GM19372 (cell line): ENCODE results near the gene XPR1.
"Not testable (repeated sequence)": the region's sequence is repeated elsewhere in the genome, so short reads cannot be mapped to it uniquely, and the experiment has no call there.

ENCODE experiments used
- ATAC-seq: cut with Tn5 transposase; IDR thresholded peaks from one replicate; pipeline ENCODE4 v1.9.1; 2021; ENCODE audit warnings: mild to moderate bottlenecking, low read depth, moderate library complexity; ENCODE audit not compliant: unreplicated experiment

The XPR1 gene

GRCh38 chr1:180777072-180777689, 145.4 kb downstream of the XPR1 start:
- no peak for ATAC-seq

- ATAC-seq = no peak
Measured at GRCh38 chr1:180778782-180779398, 147.1 kb downstream of the XPR1 start.

- no peak for ATAC-seq
Measured at GRCh38 chr1:180779584-180779983, 147.8 kb downstream of the XPR1 start.

GRCh38 chr1:180781718-180782117, 149.9 kb downstream of the XPR1 start:
- ATAC-seq = no peak

- no peak for ATAC-seq
Measured at GRCh38 chr1:180785291-180785690, 153.5 kb downstream of the XPR1 start.

GRCh38 chr1:180785887-180786286, 154.1 kb downstream of the XPR1 start:
- no peak for ATAC-seq

GRCh38 chr1:180786624-180787023, 154.8 kb downstream of the XPR1 start:
- no peak for ATAC-seq

- no peak for ATAC-seq
Measured at GRCh38 chr1:180787628-180788307, 155.9 kb downstream of the XPR1 start.

- ATAC-seq = no peak
Measured at GRCh38 chr1:180789460-180789859, 157.6 kb downstream of the XPR1 start.

- ATAC-seq = not testable (repeated sequence)
Measured at GRCh38 chr1:180791152-180791551, 159.3 kb downstream of the XPR1 start.

- no peak for ATAC-seq
Measured at GRCh38 chr1:180791806-180792205, 160.0 kb downstream of the XPR1 start.

GRCh38 chr1:180793451-180793850, 161.6 kb downstream of the XPR1 start:
- ATAC-seq = no peak

- ATAC-seq = no peak
Measured at GRCh38 chr1:180796897-180797640, 165.2 kb downstream of the XPR1 start.

- no peak for ATAC-seq
Measured at GRCh38 chr1:180800945-180801344, 169.1 kb downstream of the XPR1 start.

GRCh38 chr1:180802813-180803212, 171.0 kb downstream of the XPR1 start:
- ATAC-seq = no peak

GRCh38 chr1:180805316-180805715, 173.5 kb downstream of the XPR1 start:
- no peak for ATAC-seq

- ATAC-seq = no peak
Measured at GRCh38 chr1:180811298-180811697, 179.5 kb downstream of the XPR1 start.

- ATAC-seq = no peak
Measured at GRCh38 chr1:180811886-180812285, 180.1 kb downstream of the XPR1 start.

- no peak for ATAC-seq
Measured at GRCh38 chr1:180814258-180814657, 182.4 kb downstream of the XPR1 start.

- no peak for ATAC-seq
Measured at GRCh38 chr1:180815188-180815587, 183.4 kb downstream of the XPR1 start.

- no peak for ATAC-seq
Measured at GRCh38 chr1:180816132-180816531, 184.3 kb downstream of the XPR1 start.
